Measurements from ENCODE around the gene DAGLA. TPM values are rescaled to one million over a fixed set of nuclear protein-coding genes. Genes with fewer than 3 reads are reported as not detected.

The DAGLA gene
- total RNA-seq, 8 experiments from 2014 or later = 2.0 to 5.0 (median 2.6) TPM

- WGBS, 10 experiments = 76 to 89% methylated on average over 3 to 5 of the region's 10 CpGs; no CpG with 5 or more reads in 8 of the 10 experiments
- no peak overlapping the region for H3K27ac ChIP-seq
- in situ Hi-C loops (cut with MboI; ENCODE audit: low pct_unique_long_range_greater_than_20kb in 2 of 9, low sequenced_read_pairs in 9 of 9, unreplicated experiment in 9 of 9) = no loop called here
- no peak overlapping the region for H3K4me3 ChIP-seq
- no peak for ATAC-seq (replicated peaks in 6 of 8)
- peaks cover 18 to 40% of the 10 kb centered on the region in 2 donors for H3K4me1 ChIP-seq (replicated peaks in 1 of 2)
Observed at GRCh38 chr11:61762223-61762615, 82.0 kb downstream of the DAGLA start.

- H3K4me1 ChIP-seq (replicated peaks in 1 of 2) = peaks cover 18 to 40% of the 10 kb centered on the region in 2 donors
- 0 to 40% methylated on average over 1 of the region's 15 CpGs; no CpG with 5 or more reads in 8 of the 10 experiments for WGBS, 10 experiments
- in situ Hi-C loops (cut with MboI; ENCODE audit: low pct_unique_long_range_greater_than_20kb in 2 of 9, low sequenced_read_pairs in 9 of 9, unreplicated experiment in 9 of 9) = no loop called here
- H3K27ac ChIP-seq = peak overlapping the region in 1 of 2 donors; percentile 30
- H3K4me3 ChIP-seq = no peak overlapping the region
- ATAC-seq (replicated peaks in 6 of 8) = peak in 6 of 8 experiments; percentile 11 to 56 (median 42)
Observed at GRCh38 chr11:61762798-61763197, 82.6 kb downstream of the DAGLA start.

- Histone ChIP-seq H3K4me1 (replicated peaks in 1 of 2) (peaks cover 18 to 40% of the 10 kb centered on the region in 2 donors), H3K4me3 (no peak overlapping the region), H3K27ac (no peak overlapping the region)
- 20% methylated on average over 1 of the region's 23 CpGs; no CpG with 5 or more reads in 9 of the 10 experiments for WGBS, 10 experiments
- in situ Hi-C loops (cut with MboI; ENCODE audit: low pct_unique_long_range_greater_than_20kb in 2 of 9, low sequenced_read_pairs in 9 of 9, unreplicated experiment in 9 of 9) = no loop called here
- no peak for ATAC-seq (replicated peaks in 6 of 8)
Observed at GRCh38 chr11:61763930-61764605, 83.9 kb downstream of the DAGLA start.

GRCh38 chr11:61764606-61765260 is 84.5 kb downstream of the DAGLA start:
- 40 to 80% (median 68%) methylated on average over 1 to 5 of the region's 22 CpGs; no CpG with 5 or more reads in 6 of the 10 experiments for WGBS, 10 experiments
- ATAC-seq (replicated peaks in 6 of 8) = peak in 3 of 8 experiments; percentile 11 to 34 (median 21)
- peak overlapping the region in 1 of 2 donors; percentile 18 for H3K27ac ChIP-seq

GRCh38 chr11:61765550-61766253 is 85.5 kb downstream of the DAGLA start:
- no CpG with 5 or more reads among the region's 26 CpGs for WGBS, 10 experiments
- Histone ChIP-seq H3K27ac (peak overlapping the region in 1 of 2 donors; percentile 53), H3K4me1 (replicated peaks in 1 of 2) (peaks cover 18 to 47% of the 10 kb centered on the region in 2 donors), H3K4me3 (no peak overlapping the region)
- ATAC-seq (replicated peaks in 6 of 8) = peak in 4 of 8 experiments; percentile 5 to 28 (median 13)
- in situ Hi-C loops (cut with MboI; ENCODE audit: low pct_unique_long_range_greater_than_20kb in 2 of 9, low sequenced_read_pairs in 9 of 9, unreplicated experiment in 9 of 9) = no loop called here

More at GRCh38 chr11:61764606-61765260, 84.5 kb downstream of the DAGLA start:
- Histone ChIP-seq H3K4me1 (replicated peaks in 1 of 2) (peaks cover 18 to 45% of the 10 kb centered on the region in 2 donors), H3K4me3 (no peak overlapping the region)
- in situ Hi-C loops (cut with MboI; ENCODE audit: low pct_unique_long_range_greater_than_20kb in 2 of 9, low sequenced_read_pairs in 9 of 9, unreplicated experiment in 9 of 9) = no loop called here

- WGBS, 10 experiments = 40 to 80% (median 66%) methylated on average over 1 to 3 of the region's 13 CpGs; no CpG with 5 or more reads in 6 of the 10 experiments
- peak in 1 of 8 experiments; percentile 5 for ATAC-seq (replicated peaks in 6 of 8)
- Histone ChIP-seq H3K4me3 (no peak overlapping the region), H3K27ac (no peak overlapping the region), H3K4me1 (replicated peaks in 1 of 2) (peaks cover 18 to 40% of the 10 kb centered on the region in 2 donors)
- in situ Hi-C loops (cut with MboI; ENCODE audit: low pct_unique_long_range_greater_than_20kb in 2 of 9, low sequenced_read_pairs in 9 of 9, unreplicated experiment in 9 of 9) = no loop called here
Observed at GRCh38 chr11:61766353-61766841, 86.2 kb downstream of the DAGLA start.

- no peak overlapping the region for H3K27ac ChIP-seq
- WGBS, 10 experiments = 42 to 100% (median 62%) methylated on average over 1 to 3 of the region's 11 CpGs; no CpG with 5 or more reads in 4 of the 10 experiments
- in situ Hi-C loops (cut with MboI; ENCODE audit: low pct_unique_long_range_greater_than_20kb in 2 of 9, low sequenced_read_pairs in 9 of 9, unreplicated experiment in 9 of 9) = no loop called here
Observed at GRCh38 chr11:61768376-61769076, 88.3 kb downstream of the DAGLA start.

GRCh38 chr11:61769169-61769920 is 89.2 kb downstream of the DAGLA start:
- H3K4me3 ChIP-seq = no peak overlapping the region
- in situ Hi-C loops (cut with MboI; ENCODE audit: low pct_unique_long_range_greater_than_20kb in 2 of 9, low sequenced_read_pairs in 9 of 9, unreplicated experiment in 9 of 9) = no loop called here
- 50 to 100% (median 78%) methylated on average over 2 to 5 of the region's 33 CpGs; no CpG with 5 or more reads in 5 of the 10 experiments for WGBS, 10 experiments
- ATAC-seq (replicated peaks in 6 of 8) = peak in 3 of 8 experiments; percentile 2 to 6 (median 6)
- H3K4me1 ChIP-seq (replicated peaks in 1 of 2) = peaks cover 24 to 51% of the 10 kb centered on the region in 2 donors
- H3K27ac ChIP-seq = no peak overlapping the region

More at GRCh38 chr11:61768376-61769076, 88.3 kb downstream of the DAGLA start:
- Histone ChIP-seq H3K4me1 (replicated peaks in 1 of 2) (peaks cover 22 to 46% of the 10 kb centered on the region in 2 donors), H3K4me3 (no peak overlapping the region)
- no peak for ATAC-seq (replicated peaks in 6 of 8)

GRCh38 chr11:61769946-61770683 is 89.9 kb downstream of the DAGLA start:
- 20 to 100% (median 80%) methylated on average over 1 of the region's 20 CpGs; no CpG with 5 or more reads in 7 of the 10 experiments for WGBS, 10 experiments
- Histone ChIP-seq H3K27ac (no peak overlapping the region), H3K4me3 (no peak overlapping the region), H3K4me1 (replicated peaks in 1 of 2) (peaks cover 20 to 47% of the 10 kb centered on the region in 2 donors)
- ATAC-seq (replicated peaks in 6 of 8) = no peak
- in situ Hi-C loops (cut with MboI; ENCODE audit: low pct_unique_long_range_greater_than_20kb in 2 of 9, low sequenced_read_pairs in 9 of 9, unreplicated experiment in 9 of 9) = no loop called here

GRCh38 chr11:61771195-61771894 is 91.2 kb downstream of the DAGLA start:
- H3K4me3 ChIP-seq = no peak overlapping the region
- in situ Hi-C loops (cut with MboI; ENCODE audit: low pct_unique_long_range_greater_than_20kb in 2 of 9, low sequenced_read_pairs in 9 of 9, unreplicated experiment in 9 of 9) = no loop called here
- H3K4me1 ChIP-seq (replicated peaks in 1 of 2) = peaks cover 11 to 40% of the 10 kb centered on the region in 2 donors
- ATAC-seq (replicated peaks in 6 of 8) = peak in 1 of 8 experiments; percentile 2
- WGBS, 10 experiments = 71 to 100% (median 72%) methylated on average over 1 to 2 of the region's 15 CpGs; no CpG with 5 or more reads in 7 of the 10 experiments
- no peak overlapping the region for H3K27ac ChIP-seq

- 10% methylated on average over 2 of the region's 7 CpGs; no CpG with 5 or more reads in 9 of the 10 experiments for WGBS, 10 experiments
- no peak overlapping the region for H3K4me3 ChIP-seq
- peak overlapping the region; percentile 16 to 37 for H3K27ac ChIP-seq
- ATAC-seq (replicated peaks in 6 of 8) = peak in 7 of 8 experiments; percentile 2 to 71 (median 56)
- peaks cover 11 to 40% of the 10 kb centered on the region in 2 donors for H3K4me1 ChIP-seq (replicated peaks in 1 of 2)
- in situ Hi-C loops (cut with MboI; ENCODE audit: low pct_unique_long_range_greater_than_20kb in 2 of 9, low sequenced_read_pairs in 9 of 9, unreplicated experiment in 9 of 9) = no loop called here
Observed at GRCh38 chr11:61771985-61772455, 91.8 kb downstream of the DAGLA start.
